Dermis microvascular lymphatic vessel endothelial cell (primary cell): ENCODE measurements around the gene CXCL9. TPM values are rescaled to one million over a fixed set of nuclear protein-coding genes. Genes with fewer than 3 reads are reported as not detected.
"Not testable (repeated sequence)": the region's sequence is repeated elsewhere in the genome, so short reads cannot be mapped to it uniquely, and the experiment has no call there.

ENCODE experiments used
- DNase-seq, 2 donors: peaks; one replicate each; pipeline versions ENCODE4 v3.0.0 to v3.0.0-alpha.2; 2010; ENCODE audit warnings: low read depth in 2 of 2
- total RNA-seq: library from RNA; depleted of rRNA; stranded (reverse); fragments of >200 nt; gene quantifications from 2 replicates; pipeline ENCODE4 v1.2.1, GENCODE V29; 2014

CXCL9 gene
- total RNA-seq, 1 donor from 2014 or later: not detected

DNA sequence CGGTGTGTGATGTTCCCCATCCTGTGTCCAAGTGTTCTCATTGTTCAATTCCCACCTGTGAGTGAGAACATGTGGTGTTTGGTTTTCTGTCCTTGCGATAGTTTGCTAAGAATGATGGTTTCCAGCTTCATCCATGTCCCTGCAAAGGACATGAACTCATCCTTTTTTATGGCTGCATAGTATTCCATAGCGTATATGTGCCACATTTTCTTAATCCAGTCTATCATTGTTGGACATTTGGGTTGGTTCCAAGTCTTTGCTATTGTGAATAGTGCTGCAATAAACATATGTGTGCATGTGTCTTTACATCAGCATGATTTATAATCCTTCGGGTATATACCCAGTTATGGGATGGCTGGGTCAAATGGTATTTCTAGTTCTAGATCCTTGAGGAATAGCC is 45.2 kb downstream of the CXCL9 start:
- DNase-seq: not testable (repeated sequence)

DNA sequence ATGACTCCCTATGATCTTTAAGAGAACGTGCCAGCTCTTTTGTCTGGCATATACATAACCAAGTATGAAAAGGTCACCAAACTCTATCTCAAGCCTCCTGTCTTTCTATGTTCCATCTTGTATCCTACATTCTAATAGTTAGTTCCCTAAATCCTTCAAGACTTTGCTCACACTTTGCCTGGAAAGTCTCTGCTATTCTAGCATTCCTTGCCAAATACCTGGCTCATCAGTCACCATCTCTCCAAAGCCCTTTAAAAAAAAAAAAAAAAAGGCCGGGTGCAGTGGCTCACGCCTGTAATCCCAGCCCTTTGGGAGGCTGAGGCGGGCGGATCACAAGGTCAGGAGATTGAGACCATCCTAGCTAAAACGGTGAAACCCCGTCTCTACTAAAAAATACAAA is 48.8 kb downstream of the CXCL9 start:
- not testable (repeated sequence) for DNase-seq

DNA sequence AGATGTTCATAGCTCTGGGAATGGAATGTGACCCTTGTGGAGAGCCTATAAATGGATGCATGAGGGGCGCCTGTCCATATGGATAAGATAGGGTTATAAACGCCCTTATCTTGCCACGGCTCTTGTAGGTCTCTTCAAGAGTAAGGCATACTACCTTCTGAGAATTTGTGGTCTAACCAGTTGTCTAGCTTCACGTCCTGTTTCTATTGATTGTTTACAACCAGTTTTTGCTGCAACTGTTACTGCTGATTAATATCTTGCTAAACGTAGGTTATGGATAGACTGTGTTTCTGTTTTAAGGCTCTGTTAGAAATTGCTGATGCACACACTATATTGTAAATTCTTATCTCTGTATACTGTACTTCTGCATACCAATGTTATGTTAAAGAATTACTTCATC is 52.5 kb downstream of the CXCL9 start:
- not testable (repeated sequence) for DNase-seq

DNA sequence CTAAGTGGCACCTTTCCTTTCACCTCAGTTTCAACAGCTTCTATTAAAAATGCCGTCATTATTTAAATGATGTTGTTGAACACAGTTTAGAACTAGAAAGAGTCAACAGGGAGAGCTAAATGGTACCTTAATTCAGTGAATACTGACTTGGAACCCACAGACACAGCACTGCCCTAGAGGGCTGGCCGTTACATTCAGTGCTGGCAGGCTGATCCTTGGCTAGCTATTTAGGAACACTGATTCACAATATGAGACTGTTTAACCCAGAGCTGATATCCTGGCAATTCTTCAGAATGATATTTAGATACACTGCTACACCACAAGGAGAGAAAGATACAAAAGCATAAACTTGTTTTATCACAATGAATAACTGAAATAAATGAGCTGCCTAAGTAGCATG is 53.8 kb downstream of the CXCL9 start:
- no peak for DNase-seq

Other genes starting within 250 kb of the CXCL9 start
- gene PPEF2, start 105.1 kb downstream of the CXCL9 start, total RNA-seq: under 0.01 TPM in 1 of 2 replicates, not detected in the other
- gene NAAA, start 66.5 kb downstream of the CXCL9 start, total RNA-seq: 21.1 and 26.3 TPM in 2 replicates
- gene SDAD1, start 16.6 kb downstream of the CXCL9 start, total RNA-seq: 16.8 and 23.5 TPM in 2 replicates
- 0.13 and 0.25 TPM in 2 replicates for gene CXCL10, start 16.0 kb upstream of the CXCL9 start, total RNA-seq
- gene CXCL11, start 28.6 kb upstream of the CXCL9 start, total RNA-seq: 0.26 and 0.51 TPM in 2 replicates
- gene ART3, start 67.2 kb upstream of the CXCL9 start, total RNA-seq: not detected in 2 replicates
- gene NUP54, start 140.9 kb upstream of the CXCL9 start, total RNA-seq: 43.4 and 51.9 TPM in 2 replicates
- gene SCARB2, start 206.3 kb upstream of the CXCL9 start, total RNA-seq: 156 and 183 TPM in 2 replicates
- 0.13 and 0.26 TPM in 2 replicates for gene FAM47E, start 244.2 kb upstream of the CXCL9 start, total RNA-seq